Uterus (tissue), 4 donors: ENCODE results near the gene FARS2. TPM values are rescaled to one million over a fixed set of nuclear protein-coding genes. Genes with fewer than 3 reads are reported as not detected.

ENCODE experiments used
- DNase-seq, 2 donors: peaks; one replicate each; pipeline ENCODE4 v3.0.0-alpha.2; 2019 to 2020
- H3K27ac ChIP-seq, 2 donors: fragments of 200-600 bp; sonication (generic); 1 replicate in 1 of 2; 2 replicates in 1 of 2; pipeline ENCODE4 v1.5.1; 2016 to 2018
- H3K27me3 ChIP-seq, 2 donors: fragments of 200-600 bp; sonication (generic); one replicate each; pipeline ENCODE4 v1.5.1; 2018 to 2019; ENCODE audit warnings: control low read depth in 1 of 2
- H3K36me3 ChIP-seq, 2 donors: fragments of 200-600 bp; sonication (generic); one replicate each; pipeline ENCODE4 v1.5.1; 2019; ENCODE audit warnings: control low read depth in 1 of 2
- H3K4me1 ChIP-seq, 2 donors: fragments of 200-600 bp; sonication (generic); one replicate each; pipeline ENCODE4 v1.5.1; 2018 to 2019; ENCODE audit warnings: control low read depth in 1 of 2
- H3K4me3 ChIP-seq, 2 donors: fragments of 200-600 bp; sonication (generic); 1 replicate in 1 of 2; 2 replicates in 1 of 2; pipeline ENCODE4 v1.5.1; 2018 to 2019; ENCODE audit warnings: mild to moderate bottlenecking in 1 of 2
- H3K9me3 ChIP-seq, 2 donors: fragments of 200-600 bp; sonication (generic); one replicate each; pipeline ENCODE4 v1.5.1; 2019; ENCODE audit warnings: control low read depth in 1 of 2
- POLR2A ChIP-seq, 2 donors: fragments of 450-650 bp; IDR thresholded peaks; one replicate each; pipeline ENCODE4 v1.6.1; 2016; ENCODE audit warnings: antibody characterized with exemption in 2 of 2, mild to moderate bottlenecking in 1 of 2, moderate library complexity in 1 of 2
- intact Hi-C: fragments of 100-400 bp; cut with DNase I; formaldehyde crosslinking; loops from one replicate; pipeline ENCODE4 v1.15.1; 2023; ENCODE audit warnings: low total_unique reads
- total RNA-seq, 4 donors: library from RNA; depleted of rRNA in 3 of 4; stranded (reverse); fragments of >200 nt in 3 of 4; gene quantifications; one replicate each; pipeline versions ENCODE4 v1.1.0 to v1.2.4, GENCODE V29; 2014 to 2023
- TF ChIP-seq, protein P1 (sequence below), 4 experiments: fragments of 200-600 bp in 2 of 4; fragments of 450-650 bp in 2 of 4; sonication (generic) in 2 of 4; IDR thresholded peaks; one replicate each; pipeline ENCODE4 v1.5.1; 2016 to 2019; ENCODE audit warnings: antibody characterized with exemption in 4 of 4, mild to moderate bottlenecking in 2 of 4, moderate library complexity in 1 of 4
- donor health status: DM: yes; HTN: yes; CAD: no.

FARS2 gene
- total RNA-seq, 4 donors from 2014 or later, result 14.4 to 32.5 (median 25.6) TPM

DNA sequence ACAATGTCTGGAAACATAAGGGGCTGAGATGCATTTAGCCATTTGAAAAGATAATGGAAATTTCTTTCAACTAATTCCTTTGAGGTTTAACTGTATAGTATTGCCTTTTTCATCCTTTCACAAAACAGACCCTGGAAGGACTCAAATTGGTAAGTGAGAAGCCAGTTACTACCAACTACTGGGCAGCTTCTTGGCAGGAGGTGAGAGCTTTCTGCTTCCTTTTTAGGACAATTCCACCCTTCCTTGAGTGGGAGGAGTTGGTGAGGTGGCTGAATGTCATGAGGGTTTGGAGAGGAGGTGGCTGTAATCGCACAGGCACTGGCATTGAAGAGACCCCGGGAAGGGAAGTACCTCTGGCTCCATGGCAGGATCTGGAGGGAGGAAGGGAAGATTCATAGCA is 404.4 kb downstream of the FARS2 start:
- DNase-seq, result no peak
- Histone ChIP-seq H3K27me3 (no peaks in the 10 kb centered on the region), H3K4me1 (no peaks in the 10 kb centered on the region), H3K9me3 (no peaks in the 10 kb centered on the region), H3K27ac (no peak overlapping the region), H3K4me3 (no peak overlapping the region), H3K36me3 (no peaks in the 10 kb centered on the region)
- intact Hi-C loops, result no loop called here
- TF ChIP-seq, protein P1, sequence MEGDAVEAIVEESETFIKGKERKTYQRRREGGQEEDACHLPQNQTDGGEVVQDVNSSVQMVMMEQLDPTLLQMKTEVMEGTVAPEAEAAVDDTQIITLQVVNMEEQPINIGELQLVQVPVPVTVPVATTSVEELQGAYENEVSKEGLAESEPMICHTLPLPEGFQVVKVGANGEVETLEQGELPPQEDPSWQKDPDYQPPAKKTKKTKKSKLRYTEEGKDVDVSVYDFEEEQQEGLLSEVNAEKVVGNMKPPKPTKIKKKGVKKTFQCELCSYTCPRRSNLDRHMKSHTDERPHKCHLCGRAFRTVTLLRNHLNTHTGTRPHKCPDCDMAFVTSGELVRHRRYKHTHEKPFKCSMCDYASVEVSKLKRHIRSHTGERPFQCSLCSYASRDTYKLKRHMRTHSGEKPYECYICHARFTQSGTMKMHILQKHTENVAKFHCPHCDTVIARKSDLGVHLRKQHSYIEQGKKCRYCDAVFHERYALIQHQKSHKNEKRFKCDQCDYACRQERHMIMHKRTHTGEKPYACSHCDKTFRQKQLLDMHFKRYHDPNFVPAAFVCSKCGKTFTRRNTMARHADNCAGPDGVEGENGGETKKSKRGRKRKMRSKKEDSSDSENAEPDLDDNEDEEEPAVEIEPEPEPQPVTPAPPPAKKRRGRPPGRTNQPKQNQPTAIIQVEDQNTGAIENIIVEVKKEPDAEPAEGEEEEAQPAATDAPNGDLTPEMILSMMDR (IDR thresholded peaks at IDR 0.05), result no peak
- TF ChIP-seq POLR2A (IDR thresholded peaks at IDR 0.05), result no peak

DNA sequence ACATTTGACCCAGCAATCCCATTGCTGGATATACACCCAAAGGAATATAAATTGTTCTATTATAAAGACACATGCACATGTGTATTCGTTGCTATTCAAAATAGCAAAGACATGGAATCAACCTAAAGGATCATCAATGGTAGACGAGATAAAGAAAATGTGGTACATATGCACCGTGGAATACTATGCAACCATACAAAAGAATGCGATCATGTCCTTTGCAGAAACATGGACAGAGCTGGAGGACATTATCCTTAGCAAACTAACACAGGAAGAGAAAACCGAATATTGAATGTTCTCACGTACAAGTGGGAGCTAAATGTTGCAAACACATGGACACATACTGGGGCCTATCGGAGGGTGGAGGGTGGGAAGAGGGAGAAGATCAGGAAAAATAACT is 405.4 kb downstream of the FARS2 start:
- Histone ChIP-seq H3K27me3 (no peaks in the 10 kb centered on the region), H3K36me3 (no peaks in the 10 kb centered on the region), H3K9me3 (no peaks in the 10 kb centered on the region), H3K4me1 (peaks cover 0 to 7% of the 10 kb centered on the region in 2 donors), H3K27ac (no peak overlapping the region), H3K4me3 (no peak overlapping the region)
- DNase-seq, result no peak
- no peak for TF ChIP-seq POLR2A (IDR thresholded peaks at IDR 0.05)
- TF ChIP-seq, protein P1 (IDR thresholded peaks at IDR 0.05), result no peak
- intact Hi-C loops, result no loop called here

DNA sequence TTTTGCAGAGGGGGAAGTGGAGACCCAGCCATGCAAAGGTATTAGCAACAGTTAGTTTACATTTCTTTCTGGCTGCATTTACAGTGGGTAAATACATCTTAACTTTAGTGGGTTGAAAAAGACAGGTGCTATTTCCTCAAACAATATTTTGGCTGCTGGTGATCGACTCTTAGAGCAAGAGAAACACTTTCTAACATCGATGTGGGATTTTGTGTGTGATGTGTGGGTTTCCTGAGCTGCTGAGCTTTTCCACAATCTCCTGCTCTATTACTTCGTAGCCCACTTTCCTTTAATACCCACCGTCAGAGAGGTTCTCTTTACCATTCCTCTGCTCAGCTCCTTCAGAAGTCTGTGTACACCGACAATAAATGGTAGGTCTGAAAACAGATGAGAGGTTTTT is 406.4 kb downstream of the FARS2 start:
- intact Hi-C loops, result no loop called here
- no peak overlapping the region for H3K27ac ChIP-seq
- no peaks in the 10 kb centered on the region for H3K36me3 ChIP-seq
- TF ChIP-seq, protein P1 (IDR thresholded peaks at IDR 0.05), result no peak
- TF ChIP-seq POLR2A (IDR thresholded peaks at IDR 0.05), result no peak
- no peaks in the 10 kb centered on the region for H3K27me3 ChIP-seq
- H3K9me3 ChIP-seq, result no peaks in the 10 kb centered on the region
- peaks cover 0 to 9% of the 10 kb centered on the region in 2 donors for H3K4me1 ChIP-seq
- no peak overlapping the region for H3K4me3 ChIP-seq
- DNase-seq, result no peak

DNA sequence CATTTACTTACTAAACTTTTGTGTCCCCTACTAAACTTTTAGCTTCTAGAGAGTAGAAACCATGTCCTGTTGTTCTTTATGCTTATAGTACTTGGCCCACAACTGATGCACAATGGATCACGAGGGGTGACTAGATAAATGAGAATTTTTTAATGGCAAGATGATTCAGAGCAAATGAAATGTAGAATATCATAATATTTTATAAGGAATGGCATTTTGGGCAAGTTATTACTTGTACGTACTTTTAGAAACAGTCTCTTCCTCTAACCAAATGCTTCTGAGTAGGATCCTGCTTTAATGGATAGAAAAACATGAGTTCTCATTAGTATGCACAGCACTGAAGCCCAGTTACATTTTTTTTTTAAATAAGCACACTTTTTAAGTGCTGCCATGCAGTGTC is 409.1 kb downstream of the FARS2 start:
- no peaks in the 10 kb centered on the region for H3K9me3 ChIP-seq
- intact Hi-C loops, result no loop called here
- peaks cover 0 to 9% of the 10 kb centered on the region in 2 donors for H3K4me1 ChIP-seq
- no peak overlapping the region for H3K27ac ChIP-seq
- no peak overlapping the region for H3K4me3 ChIP-seq
- DNase-seq, result no peak
- H3K36me3 ChIP-seq, result no peaks in the 10 kb centered on the region
- TF ChIP-seq, protein P1 (IDR thresholded peaks at IDR 0.05), result no peak
- TF ChIP-seq POLR2A (IDR thresholded peaks at IDR 0.05), result no peak
- H3K27me3 ChIP-seq, result no peaks in the 10 kb centered on the region

DNA sequence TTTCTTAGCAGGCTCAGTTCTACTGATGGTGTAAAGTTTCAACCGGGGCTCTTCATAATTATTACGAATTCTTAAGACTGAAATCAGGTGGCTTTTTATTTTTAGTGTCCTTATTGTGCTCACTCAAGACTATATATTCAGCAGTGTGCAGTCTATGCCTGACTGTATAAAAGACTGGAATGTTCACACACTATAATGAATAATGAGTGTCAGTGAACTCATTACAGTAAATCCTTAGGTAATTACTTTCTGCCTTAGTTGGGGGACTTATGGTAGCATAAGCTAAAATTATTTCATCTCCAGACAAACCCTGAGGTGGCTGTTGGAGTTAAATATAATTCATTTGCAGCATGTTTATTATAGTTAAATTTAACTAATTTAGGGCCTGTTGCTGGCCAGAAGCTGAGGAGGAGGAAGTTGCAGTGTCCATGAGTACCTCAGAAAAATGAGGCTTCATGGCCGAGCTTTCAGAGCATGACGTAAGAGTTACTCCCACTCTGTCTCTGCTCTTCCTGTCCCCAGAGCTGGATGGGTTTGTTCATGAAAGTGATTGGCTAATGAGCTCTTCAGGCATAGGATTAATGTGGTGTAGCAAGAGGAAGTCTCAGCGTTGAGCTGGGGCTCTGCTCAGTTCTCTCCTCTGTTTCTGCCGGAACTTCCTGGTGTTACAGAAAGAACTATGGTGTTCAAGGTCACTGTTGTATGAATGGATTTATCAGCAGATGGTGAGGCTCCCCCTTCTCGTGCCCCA is 409.7 kb downstream of the FARS2 start:
- peak; percentile 19 to 31 for DNase-seq
- peaks cover 0 to 9% of the 10 kb centered on the region in 2 donors for H3K4me1 ChIP-seq
- intact Hi-C loops, result no loop called here
- H3K27me3 ChIP-seq, result no peaks in the 10 kb centered on the region
- TF ChIP-seq POLR2A (IDR thresholded peaks at IDR 0.05), result no peak
- TF ChIP-seq, protein P1 (IDR thresholded peaks at IDR 0.05), result no peak
- no peak overlapping the region for H3K4me3 ChIP-seq
- no peaks in the 10 kb centered on the region for H3K36me3 ChIP-seq
- H3K27ac ChIP-seq, result peak overlapping the region; percentile 7 to 70
- no peaks in the 10 kb centered on the region for H3K9me3 ChIP-seq
